Measurements from ENCODE around the gene LRRTM4. TPM values are rescaled to one million over a fixed set of nuclear protein-coding genes. Genes with fewer than 3 reads are reported as not detected.
"Not testable (repeated sequence)": the region's sequence is repeated elsewhere in the genome, so short reads cannot be mapped to it uniquely, and the experiment has no call there.

The LRRTM4 gene
- total RNA-seq, 2 donors from 2014 or later: 0.81 to 1.2 TPM

- DNase-seq (ENCODE audit: low spot score): no peak
- intact Hi-C loops (cut with DNase I): no loop called here
Measured at GRCh38 chr2:76829374-76830234, 692.6 kb downstream of the LRRTM4 start.

GRCh38 chr2:76826691-76827090 is 695.5 kb downstream of the LRRTM4 start:
- intact Hi-C loops (cut with DNase I): no loop called here
- DNase-seq (ENCODE audit: low spot score): no peak

- no peak for DNase-seq (ENCODE audit: low spot score)
- intact Hi-C loops (cut with DNase I): no loop called here
Measured at GRCh38 chr2:76825140-76825970, 696.8 kb downstream of the LRRTM4 start.

GRCh38 chr2:76821731-76822130 is 700.4 kb downstream of the LRRTM4 start:
- no peak for DNase-seq (ENCODE audit: low spot score)

GRCh38 chr2:76813084-76813483 is 709.1 kb downstream of the LRRTM4 start:
- DNase-seq (ENCODE audit: low spot score): no peak
- intact Hi-C loops (cut with DNase I): no loop called here

More at GRCh38 chr2:76821731-76822130, 700.4 kb downstream of the LRRTM4 start:
- intact Hi-C loops (cut with DNase I): no loop called here

- no peak for DNase-seq (ENCODE audit: low spot score)
- intact Hi-C loops (cut with DNase I): no loop called here
Measured at GRCh38 chr2:76812156-76812555, 710.0 kb downstream of the LRRTM4 start.

GRCh38 chr2:76809136-76809535 is 713.0 kb downstream of the LRRTM4 start:
- no peak for DNase-seq (ENCODE audit: low spot score)
- intact Hi-C loops (cut with DNase I): no loop called here

- DNase-seq (ENCODE audit: low spot score): no peak
- intact Hi-C loops (cut with DNase I): no loop called here
Measured at GRCh38 chr2:76808732-76809131, 713.4 kb downstream of the LRRTM4 start.

- DNase-seq (ENCODE audit: low spot score): no peak
- intact Hi-C loops (cut with DNase I): no loop called here
Measured at GRCh38 chr2:76793647-76794334, 728.4 kb downstream of the LRRTM4 start.

- DNase-seq (ENCODE audit: low spot score); intact Hi-C loops (cut with DNase I): not testable (repeated sequence)
Measured at GRCh38 chr2:76781313-76781712, 740.9 kb downstream of the LRRTM4 start.

- DNase-seq (ENCODE audit: low spot score): no peak
- intact Hi-C loops (cut with DNase I): no loop called here
Measured at GRCh38 chr2:76763276-76763675, 758.9 kb downstream of the LRRTM4 start.

- DNase-seq (ENCODE audit: low spot score): no peak
- intact Hi-C loops (cut with DNase I): no loop called here
Measured at GRCh38 chr2:76760367-76760704, 761.8 kb downstream of the LRRTM4 start.

- intact Hi-C loops (cut with DNase I): loop anchor here in 1 of 2 donors (5.0 kb wide), 1 partner anchor 857 kb away; no protein-coding TSS in a partner anchor
- DNase-seq (ENCODE audit: low spot score): no peak
Measured at GRCh38 chr2:76759634-76760366, 762.4 kb downstream of the LRRTM4 start.

GRCh38 chr2:76752506-76752905 is 769.7 kb downstream of the LRRTM4 start:
- intact Hi-C loops (cut with DNase I): no loop called here
- no peak for DNase-seq (ENCODE audit: low spot score)

GRCh38 chr2:76749858-76750257 is 772.3 kb downstream of the LRRTM4 start:
- no peak for DNase-seq (ENCODE audit: low spot score)
- intact Hi-C loops (cut with DNase I): no loop called here

- no peak for DNase-seq (ENCODE audit: low spot score)
- intact Hi-C loops (cut with DNase I): no loop called here
Measured at GRCh38 chr2:76748581-76749296, 773.4 kb downstream of the LRRTM4 start.

- intact Hi-C loops (cut with DNase I): no loop called here
Measured at GRCh38 chr2:76745605-76746004, 776.6 kb downstream of the LRRTM4 start.

GRCh38 chr2:76737607-76738006 is 784.6 kb downstream of the LRRTM4 start:
- intact Hi-C loops (cut with DNase I): no loop called here
- DNase-seq (ENCODE audit: low spot score): no peak

More at GRCh38 chr2:76745605-76746004, 776.6 kb downstream of the LRRTM4 start:
- no peak for DNase-seq (ENCODE audit: low spot score)

- no peak for DNase-seq (ENCODE audit: low spot score)
- intact Hi-C loops (cut with DNase I): no loop called here
Measured at GRCh38 chr2:76733736-76734135, 788.4 kb downstream of the LRRTM4 start.

Measured in posterior vena cava (tissue), 2 donors.